K562 (cell line): ENCODE measurements around the gene METTL23. TPM values are rescaled to one million over a fixed set of nuclear protein-coding genes. Genes with fewer than 3 reads are reported as not detected.

Source experiments
- FIP1L1 ChIP-seq: fragments of 200-400 bp; formaldehyde crosslinking; IDR thresholded peaks from 2 replicates; pipeline ENCODE4 v1.6.1; 2018; ENCODE audit warnings: mild to moderate bottlenecking, low read depth, low read length; ENCODE audit not compliant: poor library complexity, severe bottlenecking
- GTF2B ChIP-seq: IDR thresholded peaks from 2 replicates; pipeline ENCODE4 v1.6.1; 2011; ENCODE audit not compliant: insufficient read length; ENCODE audit errors: extremely low read depth
- HIVEP1 ChIP-seq: fragments of 250-450 bp; sonication (Bioruptor Pico); IDR thresholded peaks from 2 replicates; pipeline ENCODE4 v1.4.0; 2020; ENCODE audit warnings: mild to moderate bottlenecking
- ILK ChIP-seq: fragments of 450-650 bp; IDR thresholded peaks from 2 replicates; pipeline ENCODE4 v1.6.1; 2016; ENCODE audit warnings: missing genetic modification characterization, low read depth, mild to moderate bottlenecking, missing compliant biosample characterization, moderate library complexity, borderline replicate concordance
- NBN ChIP-seq: fragments of 450-650 bp; IDR thresholded peaks from 2 replicates; pipeline ENCODE4 v1.6.1; 2016; ENCODE audit warnings: low read depth, mild to moderate bottlenecking
- RFX5 ChIP-seq: IDR thresholded peaks from 2 replicates; pipeline ENCODE4 v1.6.1; 2011; ENCODE audit warnings: low read depth, mild to moderate bottlenecking, improper control_type of control experiment, low read length
- SMAD3 ChIP-seq: fragments of 450-650 bp; formaldehyde crosslinking; conservative IDR thresholded peaks from 2 replicates; pipeline ENCODE4 v1.4.0; 2020; ENCODE audit warnings: mild to moderate bottlenecking
- SMARCA4 ChIP-seq: fragments of 450-650 bp; IDR thresholded peaks from 2 replicates; pipeline ENCODE4 v1.6.1; 2016
- SOX6 ChIP-seq: fragments of 450-650 bp; IDR thresholded peaks from 2 replicates; pipeline ENCODE4 v1.6.1; 2014; ENCODE audit warnings: mild to moderate bottlenecking
- SRSF9 ChIP-seq: fragments of 200-400 bp; formaldehyde crosslinking; IDR thresholded peaks from 2 replicates; pipeline ENCODE4 v1.6.1; 2017; ENCODE audit warnings: low read depth, low read length, borderline replicate concordance
- TBL1XR1 ChIP-seq, 2 experiments: IDR thresholded peaks; 2 replicates each; pipeline ENCODE4 v1.6.1; 2012; ENCODE audit warnings: improper control_type of control experiment in 2 of 2, low read length in 2 of 2, mild to moderate bottlenecking in 1 of 2
- TCFL5 ChIP-seq: fragments of 250-450 bp; sonication (Bioruptor Pico); conservative IDR thresholded peaks from 2 replicates; pipeline ENCODE4 v1.6.1; 2021; ENCODE audit warnings: mild to moderate bottlenecking, moderate library complexity, matching md5 sums
- TRIM28 ChIP-seq: fragments of 450-650 bp; IDR thresholded peaks from 2 replicates; pipeline ENCODE4 v1.6.1; 2017
- YY1 ChIP-seq, 3 experiments: IDR thresholded peaks; 2 replicates each; pipeline ENCODE4 v1.6.1; 2011; ENCODE audit warnings: low read length in 2 of 3, mild to moderate bottlenecking in 2 of 3, moderate library complexity in 2 of 3, borderline replicate concordance in 1 of 3, control low read depth in 1 of 3, low read depth in 1 of 3; ENCODE audit not compliant: insufficient read depth in 3 of 3, insufficient replicate concordance in 2 of 3, control insufficient read depth in 1 of 3, insufficient read length in 1 of 3; ENCODE audit errors: extremely low read depth in 1 of 3
- ZBED1 ChIP-seq: IDR thresholded peaks from 2 replicates; pipeline ENCODE4 v1.6.1; 2014
- ZNF395 ChIP-seq: fragments of 200-800 bp; sonication (Bioruptor generic); IDR thresholded peaks from 2 replicates; pipeline ENCODE4 v1.6.1; 2017; ENCODE audit warnings: missing genetic modification characterization, missing compliant biosample characterization
- polyA plus RNA-seq, 8 experiments: library from polyadenylated mRNA; depleted of rRNA in 4 of 8; stranded (reverse) in 5 of 8; unstranded in 3 of 8; fragments of >200 nt; fragmentation: Nextera tagmentation in 2 of 8; fragmentation: Illumina TruSeq in 1 of 8; extraction: Ambion mirVana in 2 of 8; extraction: Trizol in 1 of 8; gene quantifications; 2 replicates each; pipeline versions ENCODE4 v1.2.1 to v1.2.3, GENCODE V29; 2011 to 2014; ENCODE audit warnings: inconsistent platforms in 1 of 8, missing spikeins in 1 of 8
- total RNA-seq, 7 experiments: library from RNA; depleted of rRNA in 6 of 7; stranded (reverse); fragments of >200 nt in 6 of 7; fragmentation: Illumina TruSeq in 2 of 7; extraction: Trizol in 2 of 7; gene quantifications; 2 replicates each; pipeline versions ENCODE4 v1.2.1 to v1.2.3, GENCODE V29; 2011 to 2021; ENCODE audit warnings: low replicate concordance in 1 of 7
- TF ChIP-seq, protein P1 (sequence below): fragments of 450-650 bp; IDR thresholded peaks from 2 replicates; pipeline ENCODE4 v1.7.1; 2018; ENCODE audit warnings: mild to moderate bottlenecking, low read depth; ENCODE audit not compliant: partially characterized antibody
- TF ChIP-seq, protein P2 (sequence below): fragments of 450-650 bp; IDR thresholded peaks from 2 replicates; pipeline ENCODE4 v1.6.1; 2018; ENCODE audit not compliant: partially characterized antibody

METTL23 gene
- total and polyA plus RNA-seq, 9 of the 15 experiments (the other 6 are each of a cell fraction or from before 2014, with no cell fraction given) = 29.4 to 67.3 (median 41.6) TPM

DNA sequence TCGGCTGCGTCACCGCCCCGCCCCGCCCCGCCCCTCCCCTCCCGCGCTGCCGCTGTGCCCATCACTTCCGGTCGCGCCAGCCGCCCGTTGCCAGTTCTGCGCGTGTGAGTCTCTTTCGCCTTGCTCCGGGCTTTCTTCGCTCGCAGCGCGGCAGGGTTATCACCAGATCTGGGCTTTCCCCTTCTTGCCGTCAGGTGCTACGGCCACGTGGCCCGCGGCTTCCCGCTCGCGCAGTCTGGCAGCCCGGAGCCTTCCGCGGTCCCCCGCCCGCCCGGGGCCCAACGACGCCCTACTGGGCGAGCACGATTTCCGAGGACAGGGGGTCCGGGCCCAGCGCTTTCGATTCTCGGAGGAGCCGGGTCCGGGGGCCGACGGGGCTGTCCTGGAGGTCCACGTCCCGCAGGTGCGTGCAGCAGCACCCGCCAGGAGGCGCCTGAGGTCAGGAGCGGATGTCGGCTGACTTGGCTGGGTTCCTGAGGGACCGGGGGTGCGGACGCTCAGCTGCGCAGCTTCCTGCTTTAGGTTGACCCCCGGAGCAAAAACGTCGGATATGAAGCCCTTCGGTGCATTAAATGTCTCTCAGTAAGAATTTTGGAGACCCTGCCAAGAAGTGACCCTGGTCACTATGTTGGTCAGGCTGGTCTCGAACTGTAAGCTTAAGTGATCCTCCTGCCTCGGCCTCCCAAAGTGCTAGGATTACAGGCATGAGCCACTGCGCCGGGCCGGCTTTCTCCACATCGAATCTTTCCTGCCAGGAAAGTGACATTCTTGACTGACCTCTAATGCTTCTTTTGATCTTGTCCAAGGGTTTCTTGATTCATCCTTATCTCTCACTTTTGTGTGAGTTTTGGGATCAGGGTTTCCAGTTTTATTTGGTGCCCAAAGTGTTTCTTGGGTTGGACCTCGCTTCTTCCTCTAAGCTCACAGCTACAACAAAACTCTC, at the start of gene METTL23 (continued):
- peak; percentile 84; the same call in 1 of the 2 replicates for TF ChIP-seq ZNF395 (CRISPR knock-in tag)
- TF ChIP-seq, protein P1, sequence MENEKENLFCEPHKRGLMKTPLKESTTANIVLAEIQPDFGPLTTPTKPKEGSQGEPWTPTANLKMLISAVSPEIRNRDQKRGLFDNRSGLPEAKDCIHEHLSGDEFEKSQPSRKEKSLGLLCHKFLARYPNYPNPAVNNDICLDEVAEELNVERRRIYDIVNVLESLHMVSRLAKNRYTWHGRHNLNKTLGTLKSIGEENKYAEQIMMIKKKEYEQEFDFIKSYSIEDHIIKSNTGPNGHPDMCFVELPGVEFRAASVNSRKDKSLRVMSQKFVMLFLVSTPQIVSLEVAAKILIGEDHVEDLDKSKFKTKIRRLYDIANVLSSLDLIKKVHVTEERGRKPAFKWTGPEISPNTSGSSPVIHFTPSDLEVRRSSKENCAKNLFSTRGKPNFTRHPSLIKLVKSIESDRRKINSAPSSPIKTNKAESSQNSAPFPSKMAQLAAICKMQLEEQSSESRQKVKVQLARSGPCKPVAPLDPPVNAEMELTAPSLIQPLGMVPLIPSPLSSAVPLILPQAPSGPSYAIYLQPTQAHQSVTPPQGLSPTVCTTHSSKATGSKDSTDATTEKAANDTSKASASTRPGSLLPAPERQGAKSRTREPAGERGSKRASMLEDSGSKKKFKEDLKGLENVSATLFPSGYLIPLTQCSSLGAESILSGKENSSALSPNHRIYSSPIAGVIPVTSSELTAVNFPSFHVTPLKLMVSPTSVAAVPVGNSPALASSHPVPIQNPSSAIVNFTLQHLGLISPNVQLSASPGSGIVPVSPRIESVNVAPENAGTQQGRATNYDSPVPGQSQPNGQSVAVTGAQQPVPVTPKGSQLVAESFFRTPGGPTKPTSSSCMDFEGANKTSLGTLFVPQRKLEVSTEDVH = peak; percentile 57
- TF ChIP-seq ZBED1 = peak; percentile 57
- TF ChIP-seq NBN = peak; percentile 72; the same call in 1 of the 2 replicates
- TF ChIP-seq SMARCA4 = 0 out of 2 replicates have a peak, but pooled peaks have one; percentile 14
- TF ChIP-seq, protein P2, sequence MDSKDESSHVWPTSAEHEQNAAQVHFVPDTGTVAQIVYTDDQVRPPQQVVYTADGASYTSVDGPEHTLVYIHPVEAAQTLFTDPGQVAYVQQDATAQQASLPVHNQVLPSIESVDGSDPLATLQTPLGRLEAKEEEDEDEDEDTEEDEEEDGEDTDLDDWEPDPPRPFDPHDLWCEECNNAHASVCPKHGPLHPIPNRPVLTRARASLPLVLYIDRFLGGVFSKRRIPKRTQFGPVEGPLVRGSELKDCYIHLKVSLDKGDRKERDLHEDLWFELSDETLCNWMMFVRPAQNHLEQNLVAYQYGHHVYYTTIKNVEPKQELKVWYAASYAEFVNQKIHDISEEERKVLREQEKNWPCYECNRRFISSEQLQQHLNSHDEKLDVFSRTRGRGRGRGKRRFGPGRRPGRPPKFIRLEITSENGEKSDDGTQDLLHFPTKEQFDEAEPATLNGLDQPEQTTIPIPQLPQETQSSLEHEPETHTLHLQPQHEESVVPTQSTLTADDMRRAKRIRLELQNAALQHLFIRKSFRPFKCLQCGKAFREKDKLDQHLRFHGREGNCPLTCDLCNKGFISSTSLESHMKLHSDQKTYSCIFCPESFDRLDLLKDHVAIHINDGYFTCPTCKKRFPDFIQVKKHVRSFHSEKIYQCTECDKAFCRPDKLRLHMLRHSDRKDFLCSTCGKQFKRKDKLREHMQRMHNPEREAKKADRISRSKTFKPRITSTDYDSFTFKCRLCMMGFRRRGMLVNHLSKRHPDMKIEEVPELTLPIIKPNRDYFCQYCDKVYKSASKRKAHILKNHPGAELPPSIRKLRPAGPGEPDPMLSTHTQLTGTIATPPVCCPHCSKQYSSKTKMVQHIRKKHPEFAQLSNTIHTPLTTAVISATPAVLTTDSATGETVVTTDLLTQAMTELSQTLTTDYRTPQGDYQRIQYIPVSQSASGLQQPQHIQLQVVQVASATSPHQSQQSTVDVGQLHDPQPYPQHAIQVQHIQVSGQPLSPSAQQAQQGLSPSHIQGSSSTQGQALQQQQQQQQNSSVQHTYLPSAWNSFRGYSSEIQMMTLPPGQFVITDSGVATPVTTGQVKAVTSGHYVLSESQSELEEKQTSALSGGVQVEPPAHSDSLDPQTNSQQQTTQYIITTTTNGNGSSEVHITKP = no peak
- no peak for TF ChIP-seq HIVEP1 (CRISPR knock-in tag)
- TF ChIP-seq SOX6 = 0 out of 2 replicates have a peak, but pooled peaks have one; percentile 60
- TF ChIP-seq SMAD3 = no peak
- no peak for TF ChIP-seq TCFL5 (CRISPR knock-in tag)
- TF ChIP-seq SRSF9 = no peak
- peak; percentile 81 for TF ChIP-seq FIP1L1
- no peak for TF ChIP-seq TRIM28
- TF ChIP-seq TBL1XR1 (IDR thresholded peaks at IDR 0.05; ENCODE audit: low read length in 2 of 2) = peak in 1 of 2 experiments; percentile 22; a peak in 1 of 4 replicates
- no peak for TF ChIP-seq ILK (tag)
- TF ChIP-seq GTF2B = no peak
- TF ChIP-seq RFX5 = peak; percentile 38; the same call in 1 of the 2 replicates
- TF ChIP-seq YY1 (IDR thresholded peaks at IDR 0.05; ENCODE audit: borderline replicate concordance in 1 of 3, control insufficient read depth in 1 of 3, extremely low read depth in 1 of 3, insufficient read depth in 3 of 3, insufficient read length in 1 of 3, insufficient replicate concordance in 2 of 3, low read depth in 1 of 3, low read length in 2 of 3) = peak in 1 of 3 experiments; percentile 8
